SK-N-SH treated with all-trans-retinoic acid at 6 μM for 48 hours (cell line): Measurements from ENCODE around the gene DENND1C.

Source experiments
- ATAC-seq: fragments of 200-7000 bp; cut with Tn5 transposase; 3 replicates; pipeline ENCODE4 v1.9.1; 2020; ENCODE audit warnings: mild to moderate bottlenecking, moderate library complexity
- ARNTL ChIP-seq: fragments of 450-650 bp; formaldehyde crosslinking; IDR thresholded peaks from 2 replicates; pipeline ENCODE4 v1.5.0; 2020; ENCODE audit warnings: low read depth, mild to moderate bottlenecking, moderate library complexity, borderline replicate concordance
- CSDC2 ChIP-seq: fragments of 250-450 bp; sonication (Bioruptor Pico); IDR thresholded peaks from 2 replicates; pipeline ENCODE4 v1.5.0; 2020; ENCODE audit warnings: mild to moderate bottlenecking, moderate library complexity
- ESRRG ChIP-seq: fragments of 250-450 bp; sonication (Bioruptor Pico); IDR thresholded peaks from 2 replicates; pipeline ENCODE4 v1.6.1; 2021; ENCODE audit warnings: mild to moderate bottlenecking
- GLIS3 ChIP-seq: fragments of 250-450 bp; sonication (Bioruptor Pico); IDR thresholded peaks from 2 replicates; pipeline ENCODE4 v1.5.0; 2020; ENCODE audit warnings: mild to moderate bottlenecking, moderate library complexity
- ISL1 ChIP-seq: fragments of 250-450 bp; sonication (Bioruptor Pico); IDR thresholded peaks from 2 replicates; pipeline ENCODE4 v2.1.2; 2022; ENCODE audit warnings: mild to moderate bottlenecking, moderate library complexity
- OSR1 ChIP-seq: fragments of 250-450 bp; sonication (Bioruptor Pico); IDR thresholded peaks from 2 replicates; pipeline ENCODE4 v1.8.0; 2022; ENCODE audit warnings: moderate library complexity, mild to moderate bottlenecking, inconsistent platforms
- RARB ChIP-seq: fragments of 250-450 bp; sonication (Bioruptor Pico); IDR thresholded peaks from 2 replicates; pipeline ENCODE4 v1.8.0; 2021; ENCODE audit warnings: mild to moderate bottlenecking, moderate library complexity
- SNAI2 ChIP-seq: fragments of 250-450 bp; sonication (Bioruptor Pico); IDR thresholded peaks from 2 replicates; pipeline ENCODE4 v1.5.0; 2020; ENCODE audit warnings: mild to moderate bottlenecking, moderate library complexity
- TCF4 ChIP-seq: fragments of 250-450 bp; sonication (Bioruptor Pico); IDR thresholded peaks from 2 replicates; pipeline ENCODE4 v1.8.0; 2021; ENCODE audit warnings: mild to moderate bottlenecking, moderate library complexity, borderline replicate concordance
- TOX ChIP-seq: fragments of 250-450 bp; sonication (Bioruptor Pico); IDR thresholded peaks from 2 replicates; pipeline ENCODE4 v1.8.0; 2021; ENCODE audit warnings: mild to moderate bottlenecking, moderate library complexity, borderline replicate concordance
- ZC3H10 ChIP-seq: fragments of 250-450 bp; sonication (Bioruptor Pico); IDR thresholded peaks from 2 replicates; pipeline ENCODE4 v1.5.1; 2021; ENCODE audit warnings: mild to moderate bottlenecking, moderate library complexity
- ZFP3 ChIP-seq: fragments of 250-450 bp; sonication (Bioruptor Pico); IDR thresholded peaks from 2 replicates; pipeline ENCODE4 v1.5.0; 2020; ENCODE audit warnings: mild to moderate bottlenecking, moderate library complexity
- ZFP30 ChIP-seq: fragments of 450-650 bp; formaldehyde crosslinking; IDR thresholded peaks from 2 replicates; pipeline ENCODE4 v1.5.0; 2022; ENCODE audit warnings: mild to moderate bottlenecking, moderate library complexity
- ZNF565 ChIP-seq: fragments of 450-650 bp; formaldehyde crosslinking; conservative IDR thresholded peaks from 2 replicates; pipeline ENCODE4 v1.5.0; 2020; ENCODE audit warnings: low read depth, mild to moderate bottlenecking, moderate library complexity
- ZNF70 ChIP-seq: fragments of 450-650 bp; formaldehyde crosslinking; IDR thresholded peaks from 2 replicates; pipeline ENCODE4 v1.5.0; 2020; ENCODE audit warnings: mild to moderate bottlenecking, moderate library complexity
- ZNF8 ChIP-seq: fragments of 450-650 bp; formaldehyde crosslinking; IDR thresholded peaks from 2 replicates; pipeline ENCODE4 v1.5.0; 2020; ENCODE audit warnings: mild to moderate bottlenecking, moderate library complexity
- TF ChIP-seq, protein P1 (sequence below): fragments of 250-450 bp; sonication (Bioruptor Pico); IDR thresholded peaks from 2 replicates; pipeline ENCODE4 v1.8.0; 2021; ENCODE audit warnings: low read depth, mild to moderate bottlenecking, moderate library complexity, borderline replicate concordance
- TF ChIP-seq, protein P2 (sequence below): fragments of 250-450 bp; sonication (Bioruptor Pico); IDR thresholded peaks from 2 replicates; pipeline ENCODE4 v1.5.1; 2020; ENCODE audit warnings: low read depth, mild to moderate bottlenecking, moderate library complexity
- TF ChIP-seq, protein P3 (sequence below): fragments of 250-450 bp; sonication (Bioruptor Pico); IDR thresholded peaks from 2 replicates; pipeline ENCODE4 v1.5.0; 2020; ENCODE audit warnings: mild to moderate bottlenecking, moderate library complexity
- TF ChIP-seq, protein P4 (sequence below): fragments of 250-450 bp; sonication (Bioruptor Pico); IDR thresholded peaks from 2 replicates; pipeline ENCODE4 v1.5.1; 2021; ENCODE audit warnings: mild to moderate bottlenecking, moderate library complexity

The DENND1C gene

DNA sequence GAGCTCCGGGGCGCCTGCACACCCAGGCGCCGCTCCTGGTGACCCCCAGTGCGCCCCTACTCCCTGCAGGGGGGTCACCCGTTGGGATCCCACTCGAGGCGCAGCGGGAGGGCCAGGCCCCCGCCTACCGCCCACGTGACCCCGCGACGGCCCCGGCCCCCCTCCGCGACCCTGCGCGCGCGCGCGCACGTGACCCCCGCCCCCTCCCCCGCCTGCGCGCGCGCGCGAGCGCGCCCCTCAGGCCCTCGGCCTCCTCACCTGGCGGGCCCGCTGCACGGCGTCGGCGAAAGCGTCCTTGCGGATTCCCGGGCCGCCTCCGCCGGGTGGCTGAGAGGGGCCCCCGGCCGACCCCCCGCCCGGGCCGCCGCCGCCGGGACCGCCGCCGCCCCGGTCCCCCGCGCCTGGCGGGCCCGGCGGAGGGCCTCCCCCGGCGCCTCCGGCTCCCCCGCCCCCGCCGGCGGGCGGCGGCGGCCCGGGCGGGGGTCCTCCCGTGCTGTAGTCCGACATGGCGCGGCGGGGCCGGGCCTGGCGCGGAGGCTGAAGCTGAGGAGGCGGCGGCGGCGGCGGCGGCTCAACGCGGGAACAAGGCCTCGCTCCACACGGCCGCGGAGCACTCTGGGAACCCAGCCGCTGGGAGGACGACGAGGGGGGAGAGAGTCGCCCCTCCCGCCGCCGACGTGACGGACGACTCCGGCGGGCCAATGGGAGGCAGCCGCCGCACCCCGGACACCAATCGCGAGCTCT is 57.2 kb downstream of the DENND1C start, which contains the start of gene KHSRP:
KHSRP (minus strand) TSS at position 617 of the 744 bp plus-strand sequence; CDS start at position 507, 110 bp downstream.
- TF ChIP-seq ZNF8 (CRISPR knock-in tag) (no peak), OSR1 (CRISPR knock-in tag) (no peak), ZNF70 (CRISPR knock-in tag) (no peak), ZFP3 (CRISPR knock-in tag) (no peak), TCF4 (CRISPR knock-in tag) (no peak), ISL1 (CRISPR knock-in tag) (no peak), ZFP30 (CRISPR knock-in tag) (no peak), RARB (CRISPR knock-in tag) (no peak), GLIS3 (CRISPR knock-in tag) (no peak), ESRRG (no peak), SNAI2 (CRISPR knock-in tag) (no peak), ZC3H10 (CRISPR knock-in tag) (no peak)
- TF ChIP-seq, protein P1, sequence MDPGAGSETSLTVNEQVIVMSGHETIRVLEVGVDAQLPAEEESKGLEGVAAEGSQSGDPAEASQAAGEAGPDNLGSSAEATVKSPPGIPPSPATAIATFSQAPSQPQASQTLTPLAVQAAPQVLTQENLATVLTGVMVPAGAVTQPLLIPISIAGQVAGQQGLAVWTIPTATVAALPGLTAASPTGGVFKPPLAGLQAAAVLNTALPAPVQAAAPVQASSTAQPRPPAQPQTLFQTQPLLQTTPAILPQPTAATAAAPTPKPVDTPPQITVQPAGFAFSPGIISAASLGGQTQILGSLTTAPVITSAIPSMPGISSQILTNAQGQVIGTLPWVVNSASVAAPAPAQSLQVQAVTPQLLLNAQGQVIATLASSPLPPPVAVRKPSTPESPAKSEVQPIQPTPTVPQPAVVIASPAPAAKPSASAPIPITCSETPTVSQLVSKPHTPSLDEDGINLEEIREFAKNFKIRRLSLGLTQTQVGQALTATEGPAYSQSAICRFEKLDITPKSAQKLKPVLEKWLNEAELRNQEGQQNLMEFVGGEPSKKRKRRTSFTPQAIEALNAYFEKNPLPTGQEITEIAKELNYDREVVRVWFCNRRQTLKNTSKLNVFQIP (CRISPR knock-in tag): no peak
- TF ChIP-seq, protein P2, sequence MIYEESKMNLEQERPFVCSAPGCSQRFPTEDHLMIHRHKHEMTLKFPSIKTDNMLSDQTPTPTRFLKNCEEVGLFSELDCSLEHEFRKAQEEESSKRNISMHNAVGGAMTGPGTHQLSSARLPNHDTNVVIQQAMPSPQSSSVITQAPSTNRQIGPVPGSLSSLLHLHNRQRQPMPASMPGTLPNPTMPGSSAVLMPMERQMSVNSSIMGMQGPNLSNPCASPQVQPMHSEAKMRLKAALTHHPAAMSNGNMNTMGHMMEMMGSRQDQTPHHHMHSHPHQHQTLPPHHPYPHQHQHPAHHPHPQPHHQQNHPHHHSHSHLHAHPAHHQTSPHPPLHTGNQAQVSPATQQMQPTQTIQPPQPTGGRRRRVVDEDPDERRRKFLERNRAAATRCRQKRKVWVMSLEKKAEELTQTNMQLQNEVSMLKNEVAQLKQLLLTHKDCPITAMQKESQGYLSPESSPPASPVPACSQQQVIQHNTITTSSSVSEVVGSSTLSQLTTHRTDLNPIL (CRISPR knock-in tag): no peak
- TF ChIP-seq, protein P3, sequence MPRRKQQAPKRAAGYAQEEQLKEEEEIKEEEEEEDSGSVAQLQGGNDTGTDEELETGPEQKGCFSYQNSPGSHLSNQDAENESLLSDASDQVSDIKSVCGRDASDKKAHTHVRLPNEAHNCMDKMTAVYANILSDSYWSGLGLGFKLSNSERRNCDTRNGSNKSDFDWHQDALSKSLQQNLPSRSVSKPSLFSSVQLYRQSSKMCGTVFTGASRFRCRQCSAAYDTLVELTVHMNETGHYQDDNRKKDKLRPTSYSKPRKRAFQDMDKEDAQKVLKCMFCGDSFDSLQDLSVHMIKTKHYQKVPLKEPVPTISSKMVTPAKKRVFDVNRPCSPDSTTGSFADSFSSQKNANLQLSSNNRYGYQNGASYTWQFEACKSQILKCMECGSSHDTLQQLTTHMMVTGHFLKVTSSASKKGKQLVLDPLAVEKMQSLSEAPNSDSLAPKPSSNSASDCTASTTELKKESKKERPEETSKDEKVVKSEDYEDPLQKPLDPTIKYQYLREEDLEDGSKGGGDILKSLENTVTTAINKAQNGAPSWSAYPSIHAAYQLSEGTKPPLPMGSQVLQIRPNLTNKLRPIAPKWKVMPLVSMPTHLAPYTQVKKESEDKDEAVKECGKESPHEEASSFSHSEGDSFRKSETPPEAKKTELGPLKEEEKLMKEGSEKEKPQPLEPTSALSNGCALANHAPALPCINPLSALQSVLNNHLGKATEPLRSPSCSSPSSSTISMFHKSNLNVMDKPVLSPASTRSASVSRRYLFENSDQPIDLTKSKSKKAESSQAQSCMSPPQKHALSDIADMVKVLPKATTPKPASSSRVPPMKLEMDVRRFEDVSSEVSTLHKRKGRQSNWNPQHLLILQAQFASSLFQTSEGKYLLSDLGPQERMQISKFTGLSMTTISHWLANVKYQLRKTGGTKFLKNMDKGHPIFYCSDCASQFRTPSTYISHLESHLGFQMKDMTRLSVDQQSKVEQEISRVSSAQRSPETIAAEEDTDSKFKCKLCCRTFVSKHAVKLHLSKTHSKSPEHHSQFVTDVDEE (CRISPR knock-in tag): no peak
- ATAC-seq: no peak

DNA sequence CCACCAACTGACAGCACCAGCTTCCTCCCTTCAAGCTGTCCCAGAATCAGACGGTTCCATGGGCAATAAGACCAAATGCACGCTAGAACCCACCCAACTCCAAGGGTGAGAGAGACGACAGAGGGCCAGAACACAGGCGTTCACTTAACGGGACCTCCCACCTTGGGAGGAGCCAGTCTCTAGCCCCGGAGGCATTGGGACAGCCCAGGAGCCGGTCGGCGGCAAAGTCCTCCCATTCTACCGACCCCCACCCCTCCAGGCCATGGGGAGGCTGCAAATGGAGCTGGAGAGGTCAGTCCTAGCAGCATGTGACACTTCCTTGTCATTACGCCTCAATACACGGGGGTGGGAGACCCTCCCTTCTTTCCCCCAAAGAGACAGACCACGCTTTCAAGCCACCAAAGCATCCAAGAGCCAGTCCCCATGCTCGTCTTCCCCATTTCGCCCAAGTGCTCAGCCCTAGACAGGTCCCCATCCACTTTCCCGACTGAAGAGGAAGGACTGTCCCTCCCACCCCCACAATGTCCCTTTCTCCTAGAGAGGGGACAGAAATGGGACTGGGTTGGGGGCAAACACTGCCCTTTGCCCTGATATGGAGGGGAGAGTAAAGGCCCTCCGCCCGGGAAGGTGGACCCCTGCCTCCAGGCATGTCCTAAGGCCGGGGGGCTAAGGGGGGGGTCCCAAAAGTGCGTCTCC is 57.9 kb downstream of the DENND1C start:
- peak; percentile 19 for ATAC-seq
- TF ChIP-seq RARB (CRISPR knock-in tag): no peak

GRCh38 chr19:6421075-6422014 is 60.2 kb downstream of the DENND1C start:
- TF ChIP-seq TCF4 (CRISPR knock-in tag) (no peak), TOX (no peak), ZFP3 (CRISPR knock-in tag) (no peak)
- TF ChIP-seq, protein P1 (CRISPR knock-in tag): no peak
- ATAC-seq: no peak

DNA sequence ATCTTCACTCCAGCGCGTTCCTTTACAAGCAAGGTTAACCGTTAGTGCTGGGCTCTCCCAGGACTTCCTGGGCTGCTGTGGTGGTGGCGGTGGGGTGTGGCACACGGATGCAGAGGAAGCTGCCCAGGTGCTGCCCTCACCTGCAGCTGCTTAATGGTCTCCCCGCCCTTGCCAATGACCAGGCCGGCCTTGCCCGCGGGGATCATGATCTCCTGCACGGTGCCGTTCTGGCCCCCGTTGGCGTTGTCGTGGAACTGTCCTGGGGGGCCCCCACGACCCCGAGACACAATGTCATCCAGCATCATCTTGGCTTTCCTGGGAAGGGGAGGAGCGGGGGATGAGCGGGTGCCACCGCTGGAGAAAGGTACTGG is 63.0 kb downstream of the DENND1C start:
- TF ChIP-seq, protein P1 (CRISPR knock-in tag): no peak
- TF ChIP-seq ZC3H10 (CRISPR knock-in tag) (no peak), TOX (no peak), ZNF565 (CRISPR knock-in tag) (no peak), ARNTL (no peak), RARB (CRISPR knock-in tag) (no peak), GLIS3 (CRISPR knock-in tag) (no peak), TCF4 (CRISPR knock-in tag) (no peak), CSDC2 (CRISPR knock-in tag) (no peak), ZNF8 (CRISPR knock-in tag) (no peak), ISL1 (CRISPR knock-in tag) (no peak)
- TF ChIP-seq, protein P4, sequence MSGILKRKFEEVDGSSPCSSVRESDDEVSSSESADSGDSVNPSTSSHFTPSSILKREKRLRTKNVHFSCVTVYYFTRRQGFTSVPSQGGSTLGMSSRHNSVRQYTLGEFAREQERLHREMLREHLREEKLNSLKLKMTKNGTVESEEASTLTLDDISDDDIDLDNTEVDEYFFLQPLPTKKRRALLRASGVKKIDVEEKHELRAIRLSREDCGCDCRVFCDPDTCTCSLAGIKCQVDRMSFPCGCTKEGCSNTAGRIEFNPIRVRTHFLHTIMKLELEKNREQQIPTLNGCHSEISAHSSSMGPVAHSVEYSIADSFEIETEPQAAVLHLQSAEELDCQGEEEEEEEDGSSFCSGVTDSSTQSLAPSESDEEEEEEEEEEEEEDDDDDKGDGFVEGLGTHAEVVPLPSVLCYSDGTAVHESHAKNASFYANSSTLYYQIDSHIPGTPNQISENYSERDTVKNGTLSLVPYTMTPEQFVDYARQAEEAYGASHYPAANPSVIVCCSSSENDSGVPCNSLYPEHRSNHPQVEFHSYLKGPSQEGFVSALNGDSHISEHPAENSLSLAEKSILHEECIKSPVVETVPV (CRISPR knock-in tag): no peak
- no peak for ATAC-seq
